HCT116 (cell line): ENCODE data around the gene MRPS35. TPM values are rescaled to one million over a fixed set of nuclear protein-coding genes. Genes with fewer than 3 reads are reported as not detected.

ENCODE experiments used
- ATAC-seq: fragments of 200-7000 bp; cut with Tn5 transposase; 2 replicates; pipeline ENCODE4 v1.9.1; 2020; ENCODE audit warnings: mild to moderate bottlenecking, moderate library complexity
- BruUV-seq: library from RNA; stranded (reverse); fragments of 400-500 nt; replicated peaks from 2 replicates; lab custom pipeline; 2021; lab: Mats Ljungman, UMichigan
- CTCF ChIA-PET: fragments of 300-600 bp; sonication (Branson Sonifier 250); formaldehyde crosslinking; loops from one replicate; lab custom pipeline; 2021; ENCODE audit warnings: antibody characterized with exemption; lab: Charles Lee
- POLR2A ChIA-PET: fragments of 300-600, 350-600 bp; sonication (Branson Sonifier 250); formaldehyde crosslinking; loops from one replicate; lab custom pipeline; 2021; ENCODE audit warnings: antibody characterized with exemption; lab: Charles Lee
- RAD21 ChIA-PET, 2 experiments: fragments of 300-600 bp; sonication (Branson Sonifier 250); formaldehyde crosslinking; loops; one replicate each; lab custom pipeline; 2023; ENCODE audit warnings: low total read pairs in 2 of 2; ENCODE audit not compliant: uncharacterized antibody in 2 of 2, unreplicated experiment in 2 of 2, low non-redundant PET in 1 of 2; lab: Charles Lee
- DNase-seq: peaks from one replicate; pipeline ENCODE4 v3.0.0-alpha.2; 2010; ENCODE audit warnings: low read depth, low spot score
- H2AFZ ChIP-seq: fragments of 200-600 bp; shearing (Covaris generic), sonication (generic); 2 replicates; pipeline ENCODE4 v1.6.1; 2017; ENCODE audit warnings: low read depth, mixed run types, mixed read lengths, antibody characterized with exemption, low read length; ENCODE audit not compliant: poor library complexity, severe bottlenecking
- H3K27ac ChIP-seq: 2 replicates; pipeline ENCODE4 v1.5.1; 2012; ENCODE audit warnings: low read depth, low read length
- H3K27me3 ChIP-seq: fragments of 200-600 bp; sonication (generic); 2 replicates; pipeline ENCODE4 v1.6.1; 2016; ENCODE audit warnings: mixed run types, low read length, mixed read lengths; ENCODE audit not compliant: insufficient read depth
- H3K36me3 ChIP-seq, 2 experiments: fragments of 200-500 bp in 1 of 2; fragments of 200-600 bp in 1 of 2; sonication (Bioruptor generic) in 1 of 2; sonication (generic) in 1 of 2; 2 replicates each; pipeline versions ENCODE4 v1.5.1 to v1.6.1; 2014 to 2016; ENCODE audit warnings: low read length in 2 of 2, inconsistent platforms in 1 of 2, mixed read lengths in 1 of 2, mixed run types in 1 of 2; ENCODE audit not compliant: insufficient read depth in 2 of 2, control insufficient read depth in 1 of 2
- H3K4me1 ChIP-seq, 2 experiments: fragments of 200-600 bp in 1 of 2; sonication (generic) in 1 of 2; 2 replicates each; pipeline versions ENCODE4 v1.5.1 to v1.6.1; 2012 to 2017; ENCODE audit warnings: low read length in 2 of 2, inconsistent platforms in 1 of 2, mild to moderate bottlenecking in 1 of 2, mixed read lengths in 1 of 2, mixed run types in 1 of 2, moderate library complexity in 1 of 2; ENCODE audit not compliant: insufficient read depth in 2 of 2, control insufficient read depth in 1 of 2
- H3K4me2 ChIP-seq: fragments of 200-600 bp; sonication (generic); 2 replicates; pipeline ENCODE4 v1.6.1; 2017; ENCODE audit warnings: mixed run types, low read length, mixed read lengths
- H3K4me3 ChIP-seq, 2 experiments: fragments of 200-600 bp in 1 of 2; sonication (generic) in 1 of 2; replicated peaks in 1 of 2; 2 replicates each; pipeline ENCODE4 v1.5.1; 2011 to 2016; ENCODE audit warnings: low read length in 2 of 2, control low read depth in 1 of 2, low read depth in 1 of 2, mild to moderate bottlenecking in 1 of 2, mixed read lengths in 1 of 2, mixed run types in 1 of 2
- H3K79me2 ChIP-seq: fragments of 200-600 bp; sonication (generic); 2 replicates; pipeline ENCODE4 v1.6.1; 2017; ENCODE audit warnings: mild to moderate bottlenecking, mixed run types, low read length, moderate library complexity, mixed read lengths; ENCODE audit not compliant: insufficient read depth
- H3K9ac ChIP-seq: fragments of 200-600 bp; sonication (generic); 2 replicates; pipeline ENCODE4 v1.6.1; 2016; ENCODE audit warnings: low read length, mixed read lengths
- H3K9me2 ChIP-seq: fragments of 200-600 bp; sonication (generic), shearing (Covaris generic); 2 replicates; pipeline ENCODE4 v1.6.1; 2017; ENCODE audit warnings: mixed run types, mild to moderate bottlenecking, moderate library complexity; ENCODE audit not compliant: insufficient read depth
- H3K9me3 ChIP-seq, 2 experiments: fragments of 200-500 bp in 1 of 2; fragments of 200-600 bp in 1 of 2; sonication (Bioruptor generic) in 1 of 2; sonication (generic) in 1 of 2; 2 replicates each; pipeline ENCODE4 v1.6.1; 2014 to 2017; ENCODE audit warnings: low read length in 2 of 2, mixed read lengths in 2 of 2, inconsistent platforms in 1 of 2, low read depth in 1 of 2, mild to moderate bottlenecking in 1 of 2, mixed run types in 1 of 2, moderate library complexity in 1 of 2; ENCODE audit not compliant: control insufficient read depth in 1 of 2, insufficient read depth in 1 of 2
- H4K20me1 ChIP-seq: fragments of 200-600 bp; sonication (generic), shearing (Covaris generic); 2 replicates; pipeline ENCODE4 v1.6.1; 2017; ENCODE audit warnings: mixed run types, mild to moderate bottlenecking, moderate library complexity; ENCODE audit not compliant: insufficient read depth
- ATF3 ChIP-seq: IDR thresholded peaks from 2 replicates; pipeline ENCODE4 v1.6.1; 2012
- CBX3 ChIP-seq: IDR thresholded peaks from 2 replicates; pipeline ENCODE4 v1.6.1; 2012; ENCODE audit warnings: low read depth
- CEBPB ChIP-seq: IDR thresholded peaks from 2 replicates; pipeline ENCODE4 v1.6.1; 2012; ENCODE audit warnings: low read depth
- CTCF ChIP-seq, 3 experiments: fragments of 200-600 bp in 1 of 3; sonication (generic) in 1 of 3; IDR thresholded peaks in 2 of 3; conservative IDR thresholded peaks in 1 of 3; 2 replicates each; pipeline ENCODE4 v1.5.1; 2012 to 2017; ENCODE audit warnings: low read depth in 2 of 3, low read length in 2 of 3, antibody characterized with exemption in 1 of 3, borderline replicate concordance in 1 of 3, control low read depth in 1 of 3, mild to moderate bottlenecking in 1 of 3, mixed read lengths in 1 of 3, mixed run types in 1 of 3, moderate library complexity in 1 of 3; ENCODE audit not compliant: insufficient read depth in 1 of 3
- EGR1 ChIP-seq: IDR thresholded peaks from 2 replicates; pipeline ENCODE4 v1.6.1; 2012; ENCODE audit warnings: low read depth
- ELF1 ChIP-seq: IDR thresholded peaks from 2 replicates; pipeline ENCODE4 v1.6.1; 2012; ENCODE audit warnings: low read depth, borderline replicate concordance
- EZH2phosphoT487 ChIP-seq: fragments of 200-600 bp; IDR thresholded peaks from 2 replicates; pipeline ENCODE4 v1.6.1; 2018; ENCODE audit warnings: antibody characterized with exemption, borderline replicate concordance
- FOSL1 ChIP-seq: IDR thresholded peaks from 2 replicates; pipeline ENCODE4 v1.6.1; 2012; ENCODE audit warnings: low read depth
- JUND ChIP-seq: IDR thresholded peaks from 2 replicates; pipeline ENCODE4 v1.6.1; 2012
- POLR2AphosphoS5 ChIP-seq: IDR thresholded peaks from 2 replicates; pipeline ENCODE4 v1.6.1; 2011; ENCODE audit warnings: mild to moderate bottlenecking, low read depth, low read length, moderate library complexity
- RAD21 ChIP-seq: IDR thresholded peaks from 2 replicates; pipeline ENCODE4 v1.6.1; 2012; ENCODE audit warnings: low read depth, mild to moderate bottlenecking
- SIN3A ChIP-seq: IDR thresholded peaks from 2 replicates; pipeline ENCODE4 v1.6.1; 2012; ENCODE audit warnings: low read depth
- SRF ChIP-seq: IDR thresholded peaks from 2 replicates; pipeline ENCODE4 v1.6.1; 2012; ENCODE audit warnings: low read depth
- TCF7L2 ChIP-seq: IDR thresholded peaks from 2 replicates; pipeline ENCODE4 v1.7.0; 2011; ENCODE audit warnings: borderline replicate concordance, inconsistent platforms; ENCODE audit not compliant: insufficient read depth, insufficient read length; ENCODE audit errors: extremely low read depth
- ZBTB33 ChIP-seq: IDR thresholded peaks from 2 replicates; pipeline ENCODE4 v1.6.1; 2011; ENCODE audit warnings: mild to moderate bottlenecking, low read length, moderate library complexity; ENCODE audit not compliant: insufficient replicate concordance; ENCODE audit errors: extremely low read depth
- ZFX ChIP-seq: fragments of 450-650 bp; IDR thresholded peaks from 2 replicates; pipeline ENCODE4 v1.6.1; 2017
- ZNF274 ChIP-seq: fragments of 200-500 bp; sonication (Bioruptor generic); IDR thresholded peaks from 2 replicates; pipeline ENCODE4 v1.6.1; 2014; ENCODE audit warnings: mild to moderate bottlenecking, low read depth, low read length, inconsistent platforms
- intact Hi-C: fragments of 100-400 bp; cut with micrococcal nuclease; formaldehyde crosslinking; loops from 2 replicates; pipeline ENCODE4 v1.10.0; 2022
- total RNA-seq: library from RNA; stranded (reverse); gene quantifications from one replicate; pipeline ENCODE4 v1.2.1, GENCODE V29; 2021; ENCODE audit not compliant: unreplicated experiment
- TF ChIP-seq, protein P1 (sequence below): IDR thresholded peaks from 2 replicates; pipeline ENCODE4 v1.6.1; 2012

The MRPS35 gene
- total RNA-seq, 1 experiment from 2014 or later, result 55.4 TPM

DNA sequence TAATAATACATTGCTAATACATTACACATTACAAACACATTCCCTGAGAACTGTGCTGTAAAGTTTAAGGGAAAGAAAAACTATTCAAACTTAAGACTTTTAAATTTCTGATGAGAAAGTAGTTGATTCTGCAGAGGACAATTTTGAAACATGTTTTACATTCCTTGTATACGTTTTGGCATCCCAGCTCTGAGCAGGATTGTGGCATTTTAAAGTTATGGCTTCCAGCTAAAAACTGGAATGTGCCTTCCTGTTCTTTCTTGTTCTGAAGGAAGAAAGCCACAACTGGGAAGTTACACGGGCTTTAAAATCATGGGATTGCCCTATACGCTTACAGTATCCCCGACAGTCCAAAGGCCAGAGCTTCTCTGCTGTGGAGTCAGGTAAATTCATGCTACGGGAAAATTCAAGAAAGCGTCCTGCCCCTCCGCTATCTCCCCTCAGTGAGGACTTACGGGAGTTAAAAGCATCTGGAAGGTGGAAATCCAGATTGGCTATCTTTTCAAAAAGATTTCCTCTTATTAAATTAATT lies 58.6 kb downstream of the MRPS35 start:
- BruUV-seq, result no TSS peak
- H3K9ac ChIP-seq, result no peak overlapping the region
- H3K4me3 ChIP-seq, result no peak overlapping the region
- ChIA-PET CTCF (no interaction called here), POLR2A (no interaction called here), RAD21 (no interaction called here)
- no peak overlapping the region for H3K27ac ChIP-seq
- H3K27me3 ChIP-seq, result no peaks in the 10 kb centered on the region
- DNase-seq (no peak), ATAC-seq (no peak)
- peaks cover 10 to 24% of the 10 kb centered on the region in 2 experiments for H3K4me1 ChIP-seq
- no peaks in the 10 kb centered on the region for H3K9me3 ChIP-seq
- TF ChIP-seq EGR1, result no peak
- TF ChIP-seq POLR2AphosphoS5, result no peak
- TF ChIP-seq ATF3, result no peak
- TF ChIP-seq JUND, result no peak
- TF ChIP-seq CTCF (IDR thresholded peaks at IDR 0.05 in 2 of 3, conservative IDR thresholded peaks at IDR 0.05 in 1 of 3; ENCODE audit: borderline replicate concordance in 1 of 3, insufficient read depth in 1 of 3, low read depth in 2 of 3, low read length in 2 of 3), result no peak
- TF ChIP-seq SIN3A, result no peak
- TF ChIP-seq, protein P1, sequence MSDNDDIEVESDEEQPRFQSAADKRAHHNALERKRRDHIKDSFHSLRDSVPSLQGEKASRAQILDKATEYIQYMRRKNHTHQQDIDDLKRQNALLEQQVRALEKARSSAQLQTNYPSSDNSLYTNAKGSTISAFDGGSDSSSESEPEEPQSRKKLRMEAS, result no peak
- no peak for TF ChIP-seq EZH2phosphoT487
- no peak for TF ChIP-seq FOSL1
- TF ChIP-seq CEBPB, result no peak
- no peak for TF ChIP-seq CBX3
- TF ChIP-seq ELF1, result no peak
- TF ChIP-seq RAD21, result no peak
- TF ChIP-seq ZFX, result no peak
- TF ChIP-seq TCF7L2, result no peak
- TF ChIP-seq SRF, result no peak
- no peak for TF ChIP-seq ZNF274
- TF ChIP-seq ZBTB33, result no peak
- no peaks in the 10 kb centered on the region for H3K36me3 ChIP-seq
- H3K4me2 ChIP-seq, result no peak overlapping the region
- intact Hi-C loops, result no loop called here
- no peaks in the 10 kb centered on the region for H3K79me2 ChIP-seq
- H4K20me1 ChIP-seq, result no peaks in the 10 kb centered on the region
- H3K9me2 ChIP-seq, result no peaks in the 10 kb centered on the region
- H2AFZ ChIP-seq, result no peak overlapping the region
